Measurements from ENCODE around the gene CASKIN2.
A peak's percentile ranks its signal among the peaks of the same experiment; 100 is the strongest.

Gene CASKIN2

DNA sequence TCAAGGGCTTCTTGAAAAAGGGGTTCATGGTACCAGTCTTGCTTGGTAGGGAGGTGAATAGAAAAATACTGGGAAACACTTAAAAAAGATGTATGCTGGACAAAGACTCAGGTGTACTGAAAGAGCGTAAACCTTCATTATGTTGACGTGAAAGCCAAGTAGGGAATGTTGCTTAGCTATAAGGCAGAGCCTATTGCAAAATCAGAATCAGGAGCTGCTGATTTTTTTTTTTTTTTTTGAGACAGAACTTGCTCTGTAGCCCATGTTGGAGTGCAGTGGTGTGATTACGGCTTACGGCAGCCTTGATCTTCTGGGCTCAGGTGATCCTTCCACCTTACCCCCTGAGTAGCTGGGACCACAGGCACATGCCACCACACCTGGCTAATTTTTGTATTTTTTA is 55.0 kb downstream of the CASKIN2 start:
- H3K27ac ChIP-seq (ENCODE audit: low read length), result no peak overlapping the region
- no peak overlapping the region for H3K9ac ChIP-seq (ENCODE audit: low read length)
- no peaks in the 10 kb centered on the region for H3K27me3 ChIP-seq (ENCODE audit: low read depth, low read length)
- H3K79me2 ChIP-seq (ENCODE audit: low read length), result peaks cover 10% of the 10 kb centered on the region
- H3K4me2 ChIP-seq (ENCODE audit: low read length), result no peak overlapping the region
- H3K4me1 ChIP-seq (ENCODE audit: low read length), result peaks cover 16% of the 10 kb centered on the region
- no peak overlapping the region for H2AFZ ChIP-seq (ENCODE audit: low read depth, low read length)
- H4K20me1 ChIP-seq (ENCODE audit: insufficient read depth, low read length), result no peaks in the 10 kb centered on the region; the same call in 1 of the 2 replicates
- H3K4me3 ChIP-seq (ENCODE audit: low read length), result no peak overlapping the region
- no peaks in the 10 kb centered on the region for H3K36me3 ChIP-seq (replicated peaks; ENCODE audit: low read depth, low read length)
- H3K9me3 ChIP-seq (ENCODE audit: insufficient read depth, low read length), result no peaks in the 10 kb centered on the region
- TF ChIP-seq, protein P1, sequence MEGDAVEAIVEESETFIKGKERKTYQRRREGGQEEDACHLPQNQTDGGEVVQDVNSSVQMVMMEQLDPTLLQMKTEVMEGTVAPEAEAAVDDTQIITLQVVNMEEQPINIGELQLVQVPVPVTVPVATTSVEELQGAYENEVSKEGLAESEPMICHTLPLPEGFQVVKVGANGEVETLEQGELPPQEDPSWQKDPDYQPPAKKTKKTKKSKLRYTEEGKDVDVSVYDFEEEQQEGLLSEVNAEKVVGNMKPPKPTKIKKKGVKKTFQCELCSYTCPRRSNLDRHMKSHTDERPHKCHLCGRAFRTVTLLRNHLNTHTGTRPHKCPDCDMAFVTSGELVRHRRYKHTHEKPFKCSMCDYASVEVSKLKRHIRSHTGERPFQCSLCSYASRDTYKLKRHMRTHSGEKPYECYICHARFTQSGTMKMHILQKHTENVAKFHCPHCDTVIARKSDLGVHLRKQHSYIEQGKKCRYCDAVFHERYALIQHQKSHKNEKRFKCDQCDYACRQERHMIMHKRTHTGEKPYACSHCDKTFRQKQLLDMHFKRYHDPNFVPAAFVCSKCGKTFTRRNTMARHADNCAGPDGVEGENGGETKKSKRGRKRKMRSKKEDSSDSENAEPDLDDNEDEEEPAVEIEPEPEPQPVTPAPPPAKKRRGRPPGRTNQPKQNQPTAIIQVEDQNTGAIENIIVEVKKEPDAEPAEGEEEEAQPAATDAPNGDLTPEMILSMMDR (IDR thresholded peaks at IDR 0.05; ENCODE audit: low read depth, low read length), result no peak
- no peak for TF ChIP-seq EZH2phosphoT487 (IDR thresholded peaks at IDR 0.05; ENCODE audit: low read depth)

DNA sequence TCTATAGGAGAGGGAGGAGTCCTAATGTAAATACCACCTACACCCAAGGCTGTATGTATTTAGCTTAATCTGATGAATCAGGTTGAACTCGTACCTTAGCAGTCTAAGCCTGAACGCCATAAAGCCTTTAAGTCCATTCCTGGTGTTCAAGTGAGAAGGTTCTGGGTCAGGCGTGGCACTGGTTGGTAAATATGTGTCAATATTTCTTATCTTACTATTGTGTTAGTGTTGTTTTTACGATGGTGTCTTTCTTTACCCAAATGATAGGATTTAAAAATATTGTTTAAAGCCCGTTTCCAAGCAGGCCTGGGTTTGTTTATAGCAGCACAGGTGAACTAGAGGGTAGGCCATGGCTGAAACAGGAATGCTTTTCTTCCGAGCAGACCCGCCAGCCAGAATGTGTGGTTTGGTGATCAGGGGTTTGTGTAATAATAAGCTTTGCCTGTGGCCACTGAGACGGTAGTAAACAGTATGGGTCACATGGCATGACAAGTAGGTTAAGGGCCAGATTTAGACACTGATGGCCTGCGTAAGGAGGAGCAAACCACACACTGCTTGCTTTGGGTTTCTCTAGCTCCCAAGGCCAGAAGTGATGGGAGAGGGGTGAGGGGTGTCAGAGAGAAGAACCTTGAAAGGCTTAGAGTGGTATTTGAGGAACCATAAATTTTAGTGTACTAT is 55.6 kb downstream of the CASKIN2 start:
- Histone ChIP-seq H2AFZ (ENCODE audit: low read depth, low read length) (no peak overlapping the region), H3K4me1 (ENCODE audit: low read length) (peaks cover 16% of the 10 kb centered on the region), H4K20me1 (ENCODE audit: insufficient read depth, low read length) (no peaks in the 10 kb centered on the region; the same call in 1 of the 2 replicates), H3K9me3 (ENCODE audit: insufficient read depth, low read length) (no peaks in the 10 kb centered on the region), H3K27me3 (ENCODE audit: low read depth, low read length) (no peaks in the 10 kb centered on the region), H3K79me2 (ENCODE audit: low read length) (peaks cover 10% of the 10 kb centered on the region), H3K36me3 (replicated peaks; ENCODE audit: low read depth, low read length) (no peaks in the 10 kb centered on the region), H3K4me3 (ENCODE audit: low read length) (no peak overlapping the region), H3K27ac (ENCODE audit: low read length) (no peak overlapping the region), H3K4me2 (ENCODE audit: low read length) (no peak overlapping the region), H3K9ac (ENCODE audit: low read length) (no peak overlapping the region)
- TF ChIP-seq, protein P1 (IDR thresholded peaks at IDR 0.05; ENCODE audit: low read depth, low read length), result no peak
- TF ChIP-seq EZH2phosphoT487 (IDR thresholded peaks at IDR 0.05; ENCODE audit: low read depth), result no peak

DNA sequence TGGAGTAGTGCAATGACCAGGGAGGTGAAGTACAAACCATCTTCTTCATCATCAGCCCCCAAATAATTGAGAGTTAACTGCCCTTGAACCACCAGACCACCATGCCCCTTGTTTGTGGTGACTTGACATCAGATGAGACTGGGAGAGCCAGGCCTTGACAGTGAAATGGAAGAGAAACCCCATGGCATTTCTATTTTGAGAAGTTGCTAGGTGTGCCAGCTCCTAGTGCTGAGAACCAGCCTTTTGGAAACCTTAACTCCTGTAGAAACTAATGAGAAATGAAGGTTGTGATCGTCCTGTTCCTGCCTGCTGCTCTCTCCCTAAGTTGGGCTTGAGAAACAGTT is 56.1 kb downstream of the CASKIN2 start:
- no peak overlapping the region for H3K27ac ChIP-seq (ENCODE audit: low read length)
- H3K79me2 ChIP-seq (ENCODE audit: low read length), result peaks cover 10% of the 10 kb centered on the region
- H3K4me2 ChIP-seq (ENCODE audit: low read length), result no peak overlapping the region
- peaks cover 20% of the 10 kb centered on the region for H3K4me1 ChIP-seq (ENCODE audit: low read length)
- no peak overlapping the region for H3K9ac ChIP-seq (ENCODE audit: low read length)
- no peaks in the 10 kb centered on the region for H3K36me3 ChIP-seq (replicated peaks; ENCODE audit: low read depth, low read length)
- no peak overlapping the region for H2AFZ ChIP-seq (ENCODE audit: low read depth, low read length)
- H4K20me1 ChIP-seq (ENCODE audit: insufficient read depth, low read length), result no peaks in the 10 kb centered on the region; the same call in 1 of the 2 replicates
- TF ChIP-seq, protein P1 (IDR thresholded peaks at IDR 0.05; ENCODE audit: low read depth, low read length), result no peak
- TF ChIP-seq EZH2phosphoT487 (IDR thresholded peaks at IDR 0.05; ENCODE audit: low read depth), result no peak
- no peak overlapping the region for H3K4me3 ChIP-seq (ENCODE audit: low read length)
- no peaks in the 10 kb centered on the region for H3K9me3 ChIP-seq (ENCODE audit: insufficient read depth, low read length)
- H3K27me3 ChIP-seq (ENCODE audit: low read depth, low read length), result no peaks in the 10 kb centered on the region

DNA sequence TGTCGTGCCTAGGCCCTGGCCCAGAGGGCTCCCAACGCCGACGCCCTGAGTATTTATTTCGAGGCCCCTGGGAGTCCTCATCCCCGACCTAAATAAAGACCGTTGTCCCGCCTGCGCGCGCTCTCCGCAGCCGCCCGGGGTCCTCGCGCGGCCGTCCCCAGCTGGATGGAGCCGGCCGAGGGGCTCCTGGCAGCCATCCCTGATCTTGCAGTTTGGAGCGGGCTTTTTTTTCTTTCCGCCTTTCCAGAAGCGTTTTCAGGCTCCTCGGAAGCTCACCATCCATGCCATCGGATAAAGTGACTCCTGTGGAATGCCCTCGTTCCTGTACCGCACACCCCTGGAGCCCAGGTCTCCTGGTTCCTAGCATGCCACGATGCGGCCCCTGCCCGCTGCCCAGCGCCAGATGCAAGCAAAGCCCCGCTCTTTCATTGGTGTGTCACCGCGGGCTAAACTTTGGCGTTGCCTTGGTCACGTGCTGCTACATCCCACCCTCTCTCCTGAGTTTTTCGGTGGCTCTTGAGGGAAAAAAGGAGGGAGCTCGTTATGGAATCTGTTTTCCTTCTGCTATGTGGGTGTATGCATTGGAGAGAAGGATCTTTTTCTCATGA is 58.2 kb downstream of the CASKIN2 start:
- peaks cover 19% of the 10 kb centered on the region for H3K4me1 ChIP-seq (ENCODE audit: low read length)
- H3K9me3 ChIP-seq (ENCODE audit: insufficient read depth, low read length), result no peaks in the 10 kb centered on the region
- H3K27me3 ChIP-seq (ENCODE audit: low read depth, low read length), result no peaks in the 10 kb centered on the region
- peak overlapping the region; percentile 79 for H3K4me3 ChIP-seq (ENCODE audit: low read length)
- H3K4me2 ChIP-seq (ENCODE audit: low read length), result peak overlapping the region; percentile 77
- peak overlapping the region; percentile 88 for H3K9ac ChIP-seq (ENCODE audit: low read length)
- no peaks in the 10 kb centered on the region for H3K36me3 ChIP-seq (replicated peaks; ENCODE audit: low read depth, low read length)
- TF ChIP-seq, protein P1 (IDR thresholded peaks at IDR 0.05; ENCODE audit: low read depth, low read length), result no peak
- TF ChIP-seq EZH2phosphoT487 (IDR thresholded peaks at IDR 0.05; ENCODE audit: low read depth), result no peak
- no peaks in the 10 kb centered on the region for H4K20me1 ChIP-seq (ENCODE audit: insufficient read depth, low read length)
- H2AFZ ChIP-seq (ENCODE audit: low read depth, low read length), result peak overlapping the region; percentile 62
- no peak overlapping the region; the same call in 1 of the 2 replicates for H3K27ac ChIP-seq (ENCODE audit: low read length)
- H3K79me2 ChIP-seq (ENCODE audit: low read length), result peaks cover 10% of the 10 kb centered on the region

All from OCI-LY3 (cell line).